NCI-H1048 (cell line): Measurements from ENCODE around the gene RAP1GAP.
"Not testable (repeated sequence)": the region's sequence is repeated elsewhere in the genome, so short reads cannot be mapped to it uniquely, and the experiment has no call there.

Source experiments
- DNase-seq: peaks from one replicate; lab custom pipeline; 2025; lab: John Stamatoyannopoulos, UW

RAP1GAP gene

GRCh38 chr1:21644348-21644747 is 24.8 kb downstream of the RAP1GAP start:
- DNase-seq = no peak

- no peak for DNase-seq
Measured at GRCh38 chr1:21643624-21644023, 25.5 kb downstream of the RAP1GAP start.

GRCh38 chr1:21641967-21642739 is 27.0 kb downstream of the RAP1GAP start:
- no peak for DNase-seq

- no peak for DNase-seq
Measured at GRCh38 chr1:21641537-21641936, 27.6 kb downstream of the RAP1GAP start.

GRCh38 chr1:21641076-21641475 is 28.1 kb downstream of the RAP1GAP start:
- no peak for DNase-seq

GRCh38 chr1:21640653-21641052 is 28.5 kb downstream of the RAP1GAP start:
- DNase-seq = no peak

- no peak for DNase-seq
Measured at GRCh38 chr1:21639594-21640041, 29.5 kb downstream of the RAP1GAP start.

GRCh38 chr1:21638531-21639341 is 30.4 kb downstream of the RAP1GAP start:
- no peak for DNase-seq

GRCh38 chr1:21637514-21637913 is 31.6 kb downstream of the RAP1GAP start:
- DNase-seq = no peak

- no peak for DNase-seq
Measured at GRCh38 chr1:21636029-21636428, 33.1 kb downstream of the RAP1GAP start.

- no peak for DNase-seq
Measured at GRCh38 chr1:21634806-21635535, 34.2 kb downstream of the RAP1GAP start.

GRCh38 chr1:21633992-21634805 is 35.0 kb downstream of the RAP1GAP start:
- DNase-seq = no peak

GRCh38 chr1:21633141-21633755 is 35.9 kb downstream of the RAP1GAP start:
- DNase-seq = no peak

- no peak for DNase-seq
Measured at GRCh38 chr1:21631944-21632887, 36.9 kb downstream of the RAP1GAP start.

GRCh38 chr1:21631590-21631943 is 37.6 kb downstream of the RAP1GAP start:
- not testable (repeated sequence) for DNase-seq

GRCh38 chr1:21630571-21631343 is 38.4 kb downstream of the RAP1GAP start:
- DNase-seq = no peak

GRCh38 chr1:21629971-21630370 is 39.2 kb downstream of the RAP1GAP start:
- no peak for DNase-seq

- DNase-seq = no peak
Measured at GRCh38 chr1:21628798-21629393, 40.3 kb downstream of the RAP1GAP start.

GRCh38 chr1:21626921-21627339 is 42.2 kb downstream of the RAP1GAP start:
- no peak for DNase-seq
